HEK293 (cell line): ENCODE data around the gene ATP13A1.
A peak's percentile ranks its signal among the peaks of the same experiment; 100 is the strongest.

Experiments
- CTCF ChIA-PET: fragments of 350-600 bp; formaldehyde crosslinking; extraction: SDS; loops from one replicate; lab custom pipeline; 2021; ENCODE audit warnings: antibody characterized with exemption; lab: Yijun Ruan, JAX
- POLR2A ChIA-PET: fragments of 300-600 bp; formaldehyde crosslinking; extraction: SDS; loops from one replicate; lab custom pipeline; 2020; ENCODE audit warnings: antibody characterized with exemption, inconsistent platforms; lab: Yijun Ruan, JAX
- H3K27ac ChIP-seq: fragments of 200-500 bp; sonication (Bioruptor generic); 2 replicates; pipeline ENCODE4 v1.5.1; 2014; ENCODE audit warnings: low read depth, low read length, control low read depth, inconsistent platforms; ENCODE audit errors: extremely low read depth
- H3K36me3 ChIP-seq, 2 experiments: fragments of 200-500 bp in 1 of 2; sonication (Bioruptor generic) in 1 of 2; 1 replicate in 1 of 2; 2 replicates in 1 of 2; pipeline ENCODE4 v1.5.1; 2014 to 2017; ENCODE audit warnings: inconsistent platforms in 2 of 2, low read length in 2 of 2; ENCODE audit not compliant: control insufficient read depth in 2 of 2, insufficient read depth in 1 of 2
- H3K4me1 ChIP-seq: fragments of 200-500 bp; sonication (Bioruptor generic); 2 replicates; pipeline ENCODE4 v1.5.1; 2014; ENCODE audit warnings: mild to moderate bottlenecking, low read length, inconsistent platforms; ENCODE audit not compliant: control insufficient read depth, insufficient read depth
- H3K4me3 ChIP-seq: 2 replicates; pipeline ENCODE4 v1.5.1; 2011; ENCODE audit warnings: low read depth, mild to moderate bottlenecking, control low read depth, low read length, moderate library complexity
- H3K9me3 ChIP-seq: fragments of 200-500 bp; sonication (Bioruptor generic); 2 replicates; pipeline ENCODE4 v1.5.1; 2014; ENCODE audit warnings: low read depth, low read length, inconsistent platforms; ENCODE audit not compliant: control insufficient read depth, insufficient read depth
- BCL11A ChIP-seq: fragments of 450-650 bp; formaldehyde crosslinking; IDR thresholded peaks from 2 replicates; pipeline ENCODE4 v1.5.1; 2016; ENCODE audit warnings: low read depth, missing biosample characterization, missing genetic modification characterization
- BCL11B ChIP-seq: fragments of 450-650 bp; formaldehyde crosslinking; IDR thresholded peaks from 2 replicates; pipeline ENCODE4 v1.5.1; 2016; ENCODE audit warnings: low read depth, missing biosample characterization, missing genetic modification characterization
- CTCF ChIP-seq: fragments of 450-650 bp; formaldehyde crosslinking; IDR thresholded peaks from 2 replicates; pipeline ENCODE4 v1.5.1; 2016; ENCODE audit warnings: missing biosample characterization, missing genetic modification characterization
- SALL2 ChIP-seq: fragments of 450-650 bp; formaldehyde crosslinking; IDR thresholded peaks from 2 replicates; pipeline ENCODE4 v1.5.0; 2017; ENCODE audit warnings: missing biosample characterization, mild to moderate bottlenecking, missing genetic modification characterization, borderline replicate concordance
- SP7 ChIP-seq: fragments of 450-650 bp; formaldehyde crosslinking; IDR thresholded peaks from 2 replicates; pipeline ENCODE4 v1.5.1; 2016; ENCODE audit warnings: missing biosample characterization, missing genetic modification characterization
- ZNF174 ChIP-seq: fragments of 450-650 bp; formaldehyde crosslinking; IDR thresholded peaks from 2 replicates; pipeline ENCODE4 v1.5.0; 2017; ENCODE audit warnings: missing biosample characterization, mild to moderate bottlenecking, missing genetic modification characterization
- ZNF280C ChIP-seq: fragments of 450-650 bp; formaldehyde crosslinking; IDR thresholded peaks from 2 replicates; pipeline ENCODE4 v1.5.1; 2016; ENCODE audit warnings: missing biosample characterization, missing genetic modification characterization
- ZNF302 ChIP-seq: fragments of 450-650 bp; formaldehyde crosslinking; IDR thresholded peaks from 2 replicates; pipeline ENCODE4 v1.5.1; 2016; ENCODE audit warnings: missing biosample characterization, missing genetic modification characterization, low read depth
- ZNF600 ChIP-seq: fragments of 450-650 bp; formaldehyde crosslinking; IDR thresholded peaks from 2 replicates; pipeline ENCODE4 v1.5.1; 2016; ENCODE audit warnings: missing biosample characterization, missing genetic modification characterization
- ZNF626 ChIP-seq: fragments of 450-650 bp; sonication (Bioruptor Pico); formaldehyde crosslinking; IDR thresholded peaks from 2 replicates; pipeline ENCODE4 v1.5.1; 2018; ENCODE audit warnings: missing biosample characterization, missing genetic modification characterization, inconsistent platforms
- ZNF660 ChIP-seq: fragments of 450-650 bp; IDR thresholded peaks from 2 replicates; pipeline ENCODE4 v1.5.1; 2018; ENCODE audit warnings: missing biosample characterization, mild to moderate bottlenecking, missing genetic modification characterization
- ZNF776 ChIP-seq: fragments of 450-650 bp; formaldehyde crosslinking; IDR thresholded peaks from 2 replicates; pipeline ENCODE4 v1.5.0; 2017; ENCODE audit warnings: missing biosample characterization, missing genetic modification characterization, borderline replicate concordance
- TF ChIP-seq, protein P1 (sequence below): fragments of 450-650 bp; IDR thresholded peaks from 2 replicates; pipeline ENCODE4 v1.5.1; 2018; ENCODE audit warnings: missing biosample characterization, missing genetic modification characterization

The ATP13A1 gene

GRCh38 chr19:19637523-19638251 is 25.8 kb downstream of the ATP13A1 start (continued):
- TF ChIP-seq ZNF302 (tag by site-specific recombination): no peak
- TF ChIP-seq, all 188 proteins: peak for 0

GRCh38 chr19:19637186-19637522 is 26.3 kb downstream of the ATP13A1 start:
- ChIA-PET CTCF (no interaction called here), POLR2A (no interaction called here)
- H3K36me3 ChIP-seq: peaks cover 0 to 43% of the 10 kb centered on the region in 2 experiments; a peak in 2 of 3 replicates
- no peaks in the 10 kb centered on the region for H3K4me1 ChIP-seq
- no peak overlapping the region for H3K4me3 ChIP-seq
- TF ChIP-seq CTCF (tag by site-specific recombination) (no peak), ZNF600 (tag by site-specific recombination) (no peak), ZNF174 (tag by site-specific recombination) (no peak), ZNF660 (tag by site-specific recombination) (no peak), ZNF626 (tag by site-specific recombination) (no peak)
- TF ChIP-seq, protein P1, sequence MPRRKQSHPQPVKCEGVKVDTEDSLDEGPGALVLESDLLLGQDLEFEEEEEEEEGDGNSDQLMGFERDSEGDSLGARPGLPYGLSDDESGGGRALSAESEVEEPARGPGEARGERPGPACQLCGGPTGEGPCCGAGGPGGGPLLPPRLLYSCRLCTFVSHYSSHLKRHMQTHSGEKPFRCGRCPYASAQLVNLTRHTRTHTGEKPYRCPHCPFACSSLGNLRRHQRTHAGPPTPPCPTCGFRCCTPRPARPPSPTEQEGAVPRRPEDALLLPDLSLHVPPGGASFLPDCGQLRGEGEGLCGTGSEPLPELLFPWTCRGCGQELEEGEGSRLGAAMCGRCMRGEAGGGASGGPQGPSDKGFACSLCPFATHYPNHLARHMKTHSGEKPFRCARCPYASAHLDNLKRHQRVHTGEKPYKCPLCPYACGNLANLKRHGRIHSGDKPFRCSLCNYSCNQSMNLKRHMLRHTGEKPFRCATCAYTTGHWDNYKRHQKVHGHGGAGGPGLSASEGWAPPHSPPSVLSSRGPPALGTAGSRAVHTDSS: no peak
- no peak overlapping the region for H3K27ac ChIP-seq
- H3K9me3 ChIP-seq: no peaks in the 10 kb centered on the region

GRCh38 chr19:19636573-19637185 is 26.8 kb downstream of the ATP13A1 start:
- peaks cover 0 to 42% of the 10 kb centered on the region in 2 experiments; a peak in 2 of 3 replicates for H3K36me3 ChIP-seq
- H3K4me3 ChIP-seq: no peak overlapping the region
- H3K9me3 ChIP-seq: no peaks in the 10 kb centered on the region
- POLR2A ChIA-PET: interaction anchor here (0.6 kb wide), 1 partner anchor 16 kb away, joined by 3 read pairs; no protein-coding TSS in a partner anchor
- H3K4me1 ChIP-seq: no peaks in the 10 kb centered on the region
- CTCF ChIA-PET: no interaction called here
- TF ChIP-seq BCL11A (tag by site-specific recombination) (peak; percentile 43; the same call in 1 of the 2 replicates), SALL2 (tag by site-specific recombination) (no peak), BCL11B (tag by site-specific recombination) (peak; percentile 62; the same call in 1 of the 2 replicates)
- TF ChIP-seq, all 188 proteins: peak for 2
- no peak overlapping the region for H3K27ac ChIP-seq

- Histone ChIP-seq H3K4me1 (no peaks in the 10 kb centered on the region), H3K4me3 (no peak overlapping the region), H3K27ac (no peak overlapping the region), H3K9me3 (no peaks in the 10 kb centered on the region), H3K36me3 (peaks cover 0 to 44% of the 10 kb centered on the region in 2 experiments; a peak in 2 of 3 replicates)
- TF ChIP-seq ZNF776: no peak
- TF ChIP-seq ZNF280C (tag by site-specific recombination): no peak
- no peak for TF ChIP-seq SP7 (tag by site-specific recombination)
- CTCF ChIA-PET: no interaction called here
- POLR2A ChIA-PET: no interaction called here
These were observed 28.2 kb downstream of the ATP13A1 start for GRCh38 chr19:19635313-19635702.
